G401 (cell line): ENCODE measurements around the gene UAP1L1. TPM values are rescaled to one million over a fixed set of nuclear protein-coding genes. Genes with fewer than 3 reads are reported as not detected.
A peak's percentile ranks its signal among the peaks of the same experiment; 100 is the strongest.

ENCODE experiments used
- DNase-seq: peaks from one replicate; pipeline ENCODE4 v3.0.0-alpha.2; 2015; ENCODE audit warnings: low spot score
- in situ Hi-C: cut with HindIII; loops from 2 replicates; pipeline ENCODE4 v1.10.0; 2016; ENCODE audit warnings: low sequenced_read_pairs, mixed read lengths
- total RNA-seq: library from RNA; depleted of rRNA; stranded (reverse); fragments of >200 nt; shearing (Covaris generic); gene quantifications from 2 replicates; pipeline ENCODE4 v1.2.3, GENCODE V29; 2014

Gene UAP1L1
- total RNA-seq, 1 experiment from 2014 or later, result 28.9 TPM

DNA sequence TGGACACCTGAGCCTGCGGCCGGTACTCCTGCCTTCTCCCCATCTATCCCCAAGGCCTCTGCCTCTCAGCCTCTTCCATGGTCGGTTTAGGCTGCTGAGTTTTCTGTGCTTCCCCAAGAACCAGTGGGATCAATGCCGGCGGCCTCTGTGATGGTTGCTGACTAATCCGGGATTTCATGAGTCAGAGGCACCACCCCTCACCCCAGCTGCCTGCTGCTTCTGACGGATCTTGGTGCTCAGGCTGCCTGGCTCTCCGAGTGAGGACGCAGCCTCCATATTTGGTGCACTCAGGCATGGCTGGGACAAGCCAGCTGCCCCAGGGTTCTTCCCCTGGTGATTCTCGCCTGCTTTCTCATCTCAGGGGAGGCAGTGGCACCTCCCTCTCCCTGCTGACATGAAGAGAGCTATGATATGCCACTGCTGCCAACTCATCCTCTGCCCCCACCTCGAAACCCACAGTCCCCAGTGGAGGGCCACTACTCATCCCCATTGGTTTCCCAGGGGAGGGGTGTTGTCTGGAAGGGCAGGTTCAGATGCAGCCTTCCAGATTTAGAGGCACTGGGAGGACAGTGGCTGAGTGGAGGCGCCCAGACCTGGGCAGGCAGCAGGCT, 6.2 kb downstream of the UAP1L1 start:
- in situ Hi-C loops, result no loop called here
- peak; percentile 17 for DNase-seq

DNA sequence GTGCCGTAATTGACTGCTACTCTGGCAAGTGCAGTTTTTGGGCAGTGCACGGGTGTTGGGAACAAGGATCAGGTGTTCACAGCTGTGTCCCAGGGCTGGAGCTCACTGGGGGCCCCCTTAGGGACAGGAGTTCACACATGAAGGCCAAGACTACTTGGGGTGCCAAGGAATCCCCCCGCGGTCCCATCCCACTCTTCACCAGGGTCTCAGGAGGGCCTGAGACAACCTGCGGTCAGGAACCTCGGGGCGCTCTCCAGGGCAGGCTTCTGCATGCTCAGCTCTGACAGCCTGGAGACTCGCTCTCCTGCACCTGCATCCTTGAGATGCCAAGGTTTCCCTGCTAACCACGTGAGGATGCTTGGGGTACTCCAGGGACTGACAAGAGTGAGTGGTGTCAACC, 7.2 kb downstream of the UAP1L1 start:
- no peak for DNase-seq
- in situ Hi-C loops, result no loop called here

DNA sequence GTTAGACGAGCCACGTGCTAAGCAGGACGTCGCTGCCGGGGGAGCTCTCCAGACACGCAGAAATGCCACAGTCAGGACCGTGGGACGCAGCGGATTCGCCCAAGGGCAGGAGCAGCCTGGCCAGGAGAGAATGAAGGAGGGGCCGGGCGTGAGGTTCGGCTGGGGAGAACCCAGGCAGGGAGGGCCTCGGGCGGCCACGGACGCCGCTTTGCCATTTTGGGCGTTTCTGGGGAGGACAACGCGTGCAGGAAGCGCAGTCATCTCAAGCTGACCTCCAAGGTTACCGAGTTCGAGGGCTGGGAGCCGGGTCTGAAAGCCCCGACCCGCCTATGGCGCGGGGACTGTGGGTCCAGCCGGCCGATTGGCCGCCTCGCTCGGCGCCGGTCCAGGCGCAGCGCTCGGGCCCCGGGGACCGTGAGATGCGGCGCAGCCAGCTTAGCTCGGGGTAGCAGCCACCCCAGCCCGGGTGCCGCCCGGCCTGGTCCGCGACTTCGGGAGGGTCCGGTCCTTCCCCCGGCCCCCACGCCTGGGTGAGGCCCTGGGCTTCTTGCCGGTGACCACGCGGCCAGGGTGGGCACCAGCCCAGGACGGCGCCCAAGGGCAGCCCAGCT, 8.7 kb downstream of the UAP1L1 start:
- peak; percentile 32 for DNase-seq
- in situ Hi-C loops, result no loop called here

DNA sequence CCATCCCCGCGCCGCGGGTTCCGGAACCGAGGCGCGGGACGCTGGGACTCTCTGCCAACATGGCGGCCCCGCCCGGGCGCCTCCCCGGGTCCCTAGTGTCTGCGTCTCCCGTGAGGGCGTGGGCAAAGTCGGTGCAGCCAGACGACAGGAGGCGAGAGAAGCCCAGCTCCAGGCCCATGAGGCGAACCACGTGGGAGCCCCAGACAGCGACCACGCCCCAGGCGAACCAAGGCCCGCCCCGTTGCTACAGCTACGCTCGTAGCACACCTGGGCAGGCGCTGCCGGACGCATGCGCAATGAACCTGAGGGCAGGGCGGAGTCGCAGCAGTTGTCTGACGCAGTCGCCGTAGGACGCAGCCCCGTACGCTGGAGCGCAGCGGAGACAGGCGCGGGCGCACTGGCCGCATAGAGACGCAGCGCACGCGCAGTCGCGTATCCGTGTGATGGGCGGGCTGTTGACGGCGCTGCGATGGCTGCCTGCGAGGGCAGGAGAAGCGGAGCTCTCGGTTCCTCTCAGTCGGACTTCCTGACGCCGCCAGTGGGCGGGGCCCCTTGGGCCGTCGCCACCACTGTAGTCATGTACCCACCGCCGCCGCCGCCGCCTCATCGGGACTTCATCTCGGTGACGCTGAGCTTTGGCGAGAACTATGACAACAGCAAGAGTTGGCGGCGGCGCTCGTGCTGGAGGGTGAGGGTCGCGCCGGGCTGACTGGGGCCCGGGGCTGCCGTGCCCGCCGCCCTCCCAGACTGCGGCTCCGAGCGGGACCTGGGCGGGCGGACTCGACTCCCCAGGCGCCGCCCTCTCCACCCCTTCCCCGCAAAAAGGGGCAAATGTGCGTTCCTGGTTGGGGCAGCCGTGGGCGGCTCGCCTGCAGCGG, 9.5 kb downstream of the UAP1L1 start, which contains the start of gene MAN1B1:
MAN1B1 (plus strand) TSS at position 455 of the 878 bp plus-strand sequence; CDS start at position 470, 15 bp downstream.
- DNase-seq, result peak; percentile 97
- in situ Hi-C loops, result no loop called here

DNA sequence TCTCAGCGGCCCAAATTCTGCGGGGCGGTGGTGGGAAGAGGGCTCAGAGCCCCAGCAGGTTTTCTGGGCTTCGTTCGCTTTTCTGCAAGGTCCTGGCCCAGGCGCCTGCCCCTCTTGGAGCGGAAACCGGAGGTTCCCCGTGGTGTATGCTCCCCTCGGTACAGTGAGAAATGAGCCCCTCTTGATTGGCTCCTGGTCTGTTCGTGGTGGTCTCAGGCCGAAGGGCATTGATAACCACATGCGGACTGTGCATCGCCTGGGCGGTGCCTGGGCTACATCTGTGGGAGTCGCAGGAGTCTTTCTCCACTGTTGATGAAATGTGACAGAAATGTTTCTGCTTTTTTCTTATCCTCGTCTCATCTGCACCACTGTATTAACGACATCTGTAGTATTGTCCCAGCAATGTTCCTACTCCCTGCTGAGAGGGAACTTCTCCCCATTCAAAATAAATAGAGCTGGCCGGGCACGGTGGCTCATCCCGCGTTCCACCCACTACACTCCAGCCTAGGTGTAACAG, 10.2 kb downstream of the UAP1L1 start:
- in situ Hi-C loops, result no loop called here
- no peak for DNase-seq

GRCh38 chr9:137088121-137088520, 10.8 kb downstream of the UAP1L1 start:
- DNase-seq, result no peak
- in situ Hi-C loops, result no loop called here

DNA sequence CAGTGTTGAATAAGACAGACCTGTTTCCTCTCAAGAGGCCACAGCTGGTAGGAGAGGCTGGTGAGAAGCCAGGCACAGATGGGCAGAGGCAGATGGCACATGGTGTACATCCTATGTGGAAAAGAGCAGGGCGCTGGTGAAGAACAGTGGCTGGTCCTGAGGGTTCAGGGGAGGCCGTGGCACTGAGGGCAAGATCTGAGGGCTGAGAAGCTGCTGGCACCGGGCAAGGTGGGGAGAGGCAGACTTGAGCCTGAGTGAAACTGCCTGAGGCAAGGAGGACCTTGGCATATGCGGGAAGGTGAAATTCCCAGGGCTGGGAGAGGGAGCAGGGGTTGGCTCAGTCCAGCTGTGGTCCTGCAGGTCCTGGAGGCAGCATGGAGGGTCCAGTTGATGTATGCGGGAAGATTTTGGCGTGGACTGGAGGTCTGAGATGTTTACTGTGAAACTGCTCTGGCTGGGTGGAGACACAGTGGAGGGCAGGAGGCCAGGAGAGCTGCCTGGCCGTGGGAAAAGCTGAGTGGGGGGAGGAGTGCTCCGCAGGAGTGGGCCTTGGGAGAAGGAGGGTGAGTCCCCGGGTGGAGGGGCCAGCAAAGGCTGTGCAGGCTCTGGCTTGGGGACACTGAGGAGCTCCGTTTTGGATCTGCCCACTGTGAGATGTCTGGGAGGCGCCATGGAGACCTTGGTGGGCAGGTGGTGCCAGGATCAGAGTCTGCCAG, 12.1 kb downstream of the UAP1L1 start:
- DNase-seq, result no peak
- in situ Hi-C loops, result no loop called here

- no peak for DNase-seq
- in situ Hi-C loops, result no loop called here
Observed at GRCh38 chr9:137095664-137096517, 18.6 kb downstream of the UAP1L1 start.

- DNase-seq, result no peak
- in situ Hi-C loops, result no loop called here
Observed at GRCh38 chr9:137096785-137097546, 19.6 kb downstream of the UAP1L1 start.

GRCh38 chr9:137097761-137098462, 20.6 kb downstream of the UAP1L1 start:
- DNase-seq, result no peak
- in situ Hi-C loops, result no loop called here

DNA sequence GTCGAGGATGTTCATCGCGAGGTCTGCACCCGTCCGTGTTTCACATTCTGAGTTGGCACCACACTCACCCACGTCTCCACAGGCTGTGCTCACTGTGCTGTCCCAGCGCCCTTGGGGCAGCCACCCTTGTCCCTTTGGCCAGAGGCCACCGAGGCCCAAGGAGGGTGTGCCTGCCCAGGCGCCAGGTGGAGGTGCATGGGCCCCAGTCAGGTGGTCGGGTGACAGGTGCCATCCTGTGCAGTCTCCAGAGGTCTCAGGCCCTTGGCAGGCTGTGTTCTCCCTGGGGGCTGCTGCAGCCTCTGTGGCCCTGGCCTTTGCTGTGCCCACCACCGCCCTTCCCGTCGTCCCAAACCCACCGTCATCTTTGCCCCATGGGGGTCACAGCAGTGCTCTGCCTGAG, 21.9 kb downstream of the UAP1L1 start:
- no peak for DNase-seq
- in situ Hi-C loops, result no loop called here

GRCh38 chr9:137103206-137103999, 26.1 kb downstream of the UAP1L1 start:
- no peak for DNase-seq
- in situ Hi-C loops, result no loop called here

DNA sequence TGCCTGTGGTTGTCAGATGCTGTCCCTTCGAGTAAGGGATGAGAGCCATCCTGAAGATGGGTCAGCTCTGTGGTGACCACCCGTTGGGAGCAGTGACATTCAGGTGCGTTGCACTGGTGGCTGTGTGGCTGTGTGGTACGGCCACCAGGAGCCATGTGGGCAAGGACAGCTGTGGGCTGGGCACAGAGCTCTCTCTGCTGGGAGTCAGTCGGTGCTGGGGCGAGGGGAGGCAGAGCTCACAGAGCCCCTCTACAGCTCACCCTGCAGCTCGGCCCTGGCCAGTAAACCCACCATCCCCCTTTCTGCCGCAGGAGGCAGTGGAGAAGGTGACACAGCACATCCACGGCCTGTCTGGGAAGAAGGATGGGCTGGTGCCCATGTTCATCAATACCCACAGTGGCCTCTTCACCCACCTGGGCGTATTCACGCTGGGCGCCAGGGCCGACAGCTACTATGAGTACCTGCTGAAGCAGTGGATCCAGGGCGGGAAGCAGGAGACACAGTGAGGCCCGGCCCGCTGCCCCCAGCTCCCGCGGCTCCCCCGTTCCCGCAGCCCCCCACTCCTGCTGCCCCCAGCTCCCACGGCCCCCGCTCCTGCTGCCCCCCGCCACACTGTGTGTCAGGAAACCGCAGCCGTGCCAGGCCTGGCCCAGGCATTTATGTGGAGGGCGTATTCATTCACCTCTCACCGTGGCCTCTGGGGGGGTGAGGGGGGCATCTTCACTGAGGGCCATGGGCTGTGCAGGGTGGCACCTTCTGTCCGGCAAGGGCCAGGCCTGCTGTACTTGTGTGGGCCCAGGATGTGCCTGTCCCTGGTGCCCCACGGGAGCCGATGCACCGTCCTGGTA, 28.7 kb downstream of the UAP1L1 start:
- no peak for DNase-seq
- in situ Hi-C loops, result no loop called here

- no peak for DNase-seq
- in situ Hi-C loops, result no loop called here
Observed at GRCh38 chr9:137106662-137107250, 29.4 kb downstream of the UAP1L1 start.

DNA sequence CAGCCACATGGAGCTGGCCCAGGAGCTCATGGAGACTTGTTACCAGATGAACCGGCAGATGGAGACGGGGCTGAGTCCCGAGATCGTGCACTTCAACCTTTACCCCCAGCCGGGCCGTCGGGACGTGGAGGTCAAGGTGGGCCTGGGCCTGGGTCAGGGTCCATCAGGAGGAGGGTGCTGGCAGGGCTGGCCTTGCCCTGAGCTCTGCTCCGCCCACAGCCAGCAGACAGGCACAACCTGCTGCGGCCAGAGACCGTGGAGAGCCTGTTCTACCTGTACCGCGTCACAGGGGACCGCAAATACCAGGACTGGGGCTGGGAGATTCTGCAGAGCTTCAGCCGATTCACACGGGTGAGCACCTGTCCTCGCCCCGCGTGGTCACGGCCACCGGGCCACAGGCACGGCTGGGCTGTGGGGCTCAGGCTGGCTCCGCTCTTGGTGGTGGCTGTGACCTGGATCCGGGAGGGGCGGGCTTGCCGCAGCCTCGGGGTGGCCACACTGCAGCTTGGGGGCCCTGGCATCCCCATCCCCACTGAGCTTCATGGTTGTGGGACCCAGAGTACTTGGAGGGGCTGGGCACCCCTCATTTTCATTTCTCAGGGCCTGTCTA, 30.1 kb downstream of the UAP1L1 start:
- DNase-seq, result no peak
- in situ Hi-C loops, result no loop called here
